ENCODE results near the gene MAGEA6. TPM values are rescaled to one million over a fixed set of nuclear protein-coding genes. Genes with fewer than 3 reads are reported as not detected.
"Not testable (repeated sequence)": the region's sequence is repeated elsewhere in the genome, so short reads cannot be mapped to it uniquely, and the experiment has no call there.

Gene MAGEA6, protein sequence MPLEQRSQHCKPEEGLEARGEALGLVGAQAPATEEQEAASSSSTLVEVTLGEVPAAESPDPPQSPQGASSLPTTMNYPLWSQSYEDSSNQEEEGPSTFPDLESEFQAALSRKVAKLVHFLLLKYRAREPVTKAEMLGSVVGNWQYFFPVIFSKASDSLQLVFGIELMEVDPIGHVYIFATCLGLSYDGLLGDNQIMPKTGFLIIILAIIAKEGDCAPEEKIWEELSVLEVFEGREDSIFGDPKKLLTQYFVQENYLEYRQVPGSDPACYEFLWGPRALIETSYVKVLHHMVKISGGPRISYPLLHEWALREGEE
- total RNA-seq (2011; cell fraction: chromatin; rRNA removed; ENCODE audit: low replicate concordance) = 22.5 and 35.4 TPM in 2 replicates
- 33.7 and 39.0 TPM in 2 replicates for total RNA-seq (2011; cell fraction: nucleolus; rRNA removed)
- total RNA-seq (2011; cell fraction: nucleoplasm; rRNA removed) = 24.9 and 26.2 TPM in 2 replicates
- total RNA-seq (2014; rRNA removed) = 132 and 140 TPM in 2 replicates
- total RNA-seq (2014; rRNA removed; fragmentation: Illumina TruSeq; extraction: Trizol) = 77.9 and 80.5 TPM in 2 replicates
- 90.3 and 92.5 TPM in 2 replicates for total RNA-seq (2015; rRNA removed; fragmentation: Illumina TruSeq; extraction: Trizol)
- 107 and 113 TPM in 2 replicates for total RNA-seq (2021)
- 95.3 and 116 TPM in 2 replicates for polyA plus RNA-seq (2011; rRNA removed)
- 91.0 and 111 TPM in 2 replicates for polyA plus RNA-seq (2011; cell fraction: cytosol; rRNA removed)
- polyA plus RNA-seq (2011; cell fraction: nucleus; rRNA removed) = 40.8 and 45.0 TPM in 2 replicates
- 84.9 and 92.3 TPM in 2 replicates for polyA plus RNA-seq (2012)
- polyA plus RNA-seq (2014; fragmentation: Illumina TruSeq; extraction: Trizol) = 103 and 119 TPM in 2 replicates
- polyA plus RNA-seq (2014; fragmentation: Nextera tagmentation; extraction: Ambion mirVana) = 10 to 100 TPM; 15.4 to 26.2 TPM
- polyA plus RNA-seq (2014; rRNA removed) = 95.5 and 101 TPM in 2 replicates
- 93.7 and 108 TPM in 2 replicates for polyA minus RNA-seq (2011; rRNA and poly(A)+ RNA removed)
- 54.4 and 62.6 TPM in 2 replicates for polyA minus RNA-seq (2011; cell fraction: cytosol; rRNA and poly(A)+ RNA removed)
- polyA minus RNA-seq (2011; cell fraction: nucleus; rRNA and poly(A)+ RNA removed) = 16.8 and 25.1 TPM in 2 replicates
- Bru-seq, nascent RNA = percentile 77 among the genes with signal in this experiment
- percentile 82 among the genes with signal in this experiment for BruChase-seq, experiment 1, labeled RNA remaining after a 2-hour chase
- percentile 91 among the genes with signal in this experiment for BruChase-seq, experiment 2, labeled RNA remaining after a 6-hour chase
- long read RNA-seq, experiment 1, transcript MAGEA6-203 (4 exons, 921 nt) = minor isoform, 9 of 941 reads
- long read RNA-seq, experiment 1, transcript MAGEA6-201 (3 exons, 1,740 nt) = major isoform, 522 of 941 reads
- long read RNA-seq, experiment 1, transcript MAGEA6-204 (3 exons, 1,762 nt) = minor isoform, 13 of 941 reads
- long read RNA-seq, experiment 1, partial matches to known transcripts = 225 of 941 reads
- long read RNA-seq, experiment 1, other reads (novel, unspliced or antisense) = 172 of 941 reads
- long read RNA-seq, experiment 2, transcript MAGEA6-201 (3 exons, 1,740 nt) = major isoform, 83 of 143 reads
- long read RNA-seq, experiment 2, partial matches to known transcripts = 26 of 143 reads
- long read RNA-seq, experiment 2, other reads (novel, unspliced or antisense) = 29 of 143 reads
- long read RNA-seq, experiment 3, transcript MAGEA6-204 (3 exons, 1,762 nt) = minor isoform, 12 of 383 reads
- long read RNA-seq, experiment 3, transcript MAGEA6-201 (3 exons, 1,740 nt) = major isoform, 315 of 383 reads
- long read RNA-seq, experiment 3, partial matches to known transcripts = 26 of 383 reads
- long read RNA-seq, experiment 3, other reads (novel, unspliced or antisense) = 29 of 383 reads

DNA sequence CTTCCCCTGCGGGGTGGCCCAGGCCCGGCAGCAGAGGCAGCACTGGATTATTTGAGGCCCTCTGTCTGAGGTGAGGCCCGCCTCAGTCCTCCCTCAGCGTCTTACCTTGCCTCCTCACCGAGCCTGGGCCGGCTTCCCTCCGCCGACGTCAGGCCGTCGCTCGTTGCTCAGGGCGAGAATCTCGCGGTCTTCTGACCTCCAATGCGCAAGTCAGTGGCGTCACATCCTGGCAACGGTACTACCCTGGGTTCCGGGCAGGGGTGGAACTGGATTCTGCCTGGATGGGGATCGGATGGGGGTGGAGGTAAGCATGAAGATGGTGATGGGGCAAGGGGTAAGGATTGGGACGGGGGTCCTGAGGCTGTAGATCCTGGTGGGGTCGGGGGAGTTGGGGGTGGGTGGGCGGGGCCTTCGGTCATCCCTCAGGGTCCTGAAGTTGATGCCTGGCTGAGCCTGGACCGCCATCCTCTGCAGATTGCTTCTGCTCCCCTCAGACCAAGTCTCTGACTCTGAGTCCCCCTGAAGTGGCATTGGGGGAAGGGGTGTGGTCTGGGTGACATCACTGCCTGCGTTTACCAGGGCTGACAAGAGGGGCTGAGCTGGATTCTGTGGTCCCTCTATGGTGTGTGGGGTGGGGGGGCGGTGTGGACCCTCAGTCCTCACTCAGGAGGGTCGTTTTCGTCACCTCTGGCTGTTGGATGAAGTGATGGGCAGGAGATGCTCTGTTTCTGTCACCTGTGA is at the start of gene MAGEA6:
TSS of gene MAGEA6 (minus strand) at position 141 of the 741 bp plus-strand sequence. CDS start 2,039 bp downstream, outside the sequence.
- ATAC-seq (peak; percentile 98), FAIRE-seq (peak; percentile 95)
- H3K27ac ChIP-seq (ENCODE audit: extremely low read depth, low read depth, low read length); H3K36me3 ChIP-seq (ENCODE audit: control insufficient read depth, insufficient read depth, low read length); intact Hi-C loops (cut with micrococcal nuclease); H2AFZ ChIP-seq (ENCODE audit: low read depth, low read length); DNase-seq (ENCODE audit: extremely low read depth in 1 of 4, low spot score in 3 of 4); H3K4me2 ChIP-seq (ENCODE audit: insufficient read depth, low read length); H3K27me3 ChIP-seq (ENCODE audit: control insufficient read depth in 2 of 2, insufficient read depth in 2 of 2, low read length in 2 of 2); H3K4me3 ChIP-seq; H3K9me3 ChIP-seq (replicated peaks; ENCODE audit: control insufficient read depth, insufficient read depth, low read depth, low read length); H3K9me1 ChIP-seq (ENCODE audit: control insufficient read depth, insufficient read depth, low read length); BruUV-seq (replicated peaks); H4K20me1 ChIP-seq (replicated peaks; ENCODE audit: control insufficient read depth, insufficient read depth, low read length); H3K4me1 ChIP-seq (replicated peaks in 1 of 2; ENCODE audit: control insufficient read depth in 2 of 2, insufficient read depth in 2 of 2, low read length in 2 of 2); POLR2A ChIA-PET; H3K9ac ChIP-seq (ENCODE audit: insufficient read depth in 1 of 2, low read depth in 2 of 2, low read length in 2 of 2); H3K79me2 ChIP-seq (ENCODE audit: control insufficient read depth, insufficient read depth, low read length); CTCF ChIA-PET (ENCODE audit: low intra/inter-chr PET ratio): not testable (repeated sequence)
- WGBS (ENCODE audit: insufficient coverage, low coverage, missing lambda C conversion rate) = no CpG with 5 or more reads among the region's 29 CpGs
- in situ Hi-C loops (cut with MboI) = loop anchor here (5.0 kb wide), 1 partner anchor 67 kb away; no protein-coding TSS in a partner anchor

Measured in K562 (cell line).